ENCODE data around the gene UGT1A5.

- no peak for TF ChIP-seq CTCF (IDR thresholded peaks at IDR 0.05 in 2 of 3, conservative IDR thresholded peaks at IDR 0.05 in 1 of 3; ENCODE audit: control insufficient read depth in 2 of 3, extremely low read depth in 1 of 3, insufficient read depth in 1 of 3, low read depth in 3 of 3, low read length in 3 of 3)
- no peak for TF ChIP-seq POLR2A (IDR thresholded peaks at IDR 0.05; ENCODE audit: low read depth, low read length)
- TF ChIP-seq GABPA (IDR thresholded peaks at IDR 0.05; ENCODE audit: low read depth), result no peak
- TF ChIP-seq TCF7 (IDR thresholded peaks at IDR 0.05; ENCODE audit: borderline replicate concordance), result no peak
- no peak for TF ChIP-seq USF1 (IDR thresholded peaks at IDR 0.05; ENCODE audit: borderline replicate concordance, extremely low read length, insufficient read depth, low read depth, low read length)
- TF ChIP-seq KAT2A (conservative IDR thresholded peaks at IDR 0.05; ENCODE audit: control insufficient read depth, low read depth, low read length), result no peak
- TF ChIP-seq POLR2AphosphoS5 (IDR thresholded peaks at IDR 0.05; ENCODE audit: low read length), result no peak
- TF ChIP-seq TAF1 (IDR thresholded peaks at IDR 0.05; ENCODE audit: borderline replicate concordance, low read depth, low read length), result no peak
- TF ChIP-seq PAX8 (IDR thresholded peaks at IDR 0.05), result no peak
- no peak for TF ChIP-seq NFYB (IDR thresholded peaks at IDR 0.05; ENCODE audit: insufficient read depth, low read depth, low read length)
- TF ChIP-seq FOXK2 (IDR thresholded peaks at IDR 0.05), result no peak
- TF ChIP-seq LARP7 (IDR thresholded peaks at IDR 0.05), result no peak
- no peak for TF ChIP-seq YY1 (IDR thresholded peaks at IDR 0.05; ENCODE audit: low read depth, low read length)
- TF ChIP-seq ZNF274 (IDR thresholded peaks at IDR 0.05; ENCODE audit: insufficient read depth, insufficient read length), result no peak
Measured at GRCh38 chr2:233780771-233781170, 68.1 kb downstream of the UGT1A5 start.

Measured in GM12878 (cell line).